Dendritic cell treated with granulocyte-macrophage colony-stimulating factor and Interleukin-4, amounts not matched to agents 40 ng/mL and 50 ng/mL, for 4 days (primary cell): ENCODE data around the gene PTPA.

Source experiments
- H3K27ac Mint-ChIP-seq: one replicate; pipeline ENCODE4 v1.8.0; 2022; ENCODE audit warnings: mild to moderate bottlenecking, mixed read lengths
- H3K27me3 Mint-ChIP-seq: one replicate; pipeline ENCODE4 v1.8.0; 2022; ENCODE audit warnings: mild to moderate bottlenecking, mixed read lengths
- H3K36me3 Mint-ChIP-seq: one replicate; pipeline ENCODE4 v1.8.0; 2022; ENCODE audit warnings: low read depth, mixed read lengths
- H3K4me1 Mint-ChIP-seq: one replicate; pipeline ENCODE4 v1.8.0; 2022; ENCODE audit warnings: low read depth, mixed read lengths
- H3K4me3 Mint-ChIP-seq: one replicate; pipeline ENCODE4 v1.8.0; 2022; ENCODE audit warnings: mild to moderate bottlenecking, moderate library complexity, mixed read lengths
- H3K9me3 Mint-ChIP-seq: one replicate; pipeline ENCODE4 v1.8.0; 2022; ENCODE audit warnings: mixed read lengths
- intact Hi-C: fragments of 100-400 bp; cut with micrococcal nuclease; formaldehyde crosslinking; loops from one replicate; pipeline ENCODE4 v1.15.0; 2022

The PTPA gene

GRCh38 chr9:129173296-129174101 lies 62.3 kb downstream of the PTPA start:
- H3K27ac Mint-ChIP-seq: peak overlapping the region; percentile 91
- peaks cover 49% of the 10 kb centered on the region for H3K4me1 Mint-ChIP-seq
- peaks cover 18% of the 10 kb centered on the region for H3K36me3 Mint-ChIP-seq
- peaks cover 16% of the 10 kb centered on the region for H3K27me3 Mint-ChIP-seq
- H3K9me3 Mint-ChIP-seq: no peaks in the 10 kb centered on the region
- intact Hi-C loops: loop anchor here (10.0 kb wide), 2 partner anchors 241 to 441 kb away; no protein-coding TSS in a partner anchor
- peak overlapping the region; percentile 92 for H3K4me3 Mint-ChIP-seq

GRCh38 chr9:129174102-129174723 lies 63.0 kb downstream of the PTPA start:
- peaks cover 49% of the 10 kb centered on the region for H3K4me1 Mint-ChIP-seq
- peaks cover 23% of the 10 kb centered on the region for H3K27me3 Mint-ChIP-seq
- peak overlapping the region; percentile 91 for H3K27ac Mint-ChIP-seq
- H3K9me3 Mint-ChIP-seq: no peaks in the 10 kb centered on the region
- H3K4me3 Mint-ChIP-seq: peak overlapping the region; percentile 92
- intact Hi-C loops: loop anchor here (10.0 kb wide), 2 partner anchors 241 to 441 kb away; no protein-coding TSS in a partner anchor
- peaks cover 18% of the 10 kb centered on the region for H3K36me3 Mint-ChIP-seq

GRCh38 chr9:129174724-129175514 lies 63.7 kb downstream of the PTPA start:
- H3K4me1 Mint-ChIP-seq: peaks cover 48% of the 10 kb centered on the region
- H3K36me3 Mint-ChIP-seq: peaks cover 18% of the 10 kb centered on the region
- H3K9me3 Mint-ChIP-seq: no peaks in the 10 kb centered on the region
- H3K27me3 Mint-ChIP-seq: peaks cover 23% of the 10 kb centered on the region
- H3K27ac Mint-ChIP-seq: peak overlapping the region; percentile 91
- intact Hi-C loops: loop anchor here (5.0 to 10.0 kb wide), 5 partner anchors 33 to 440 kb away; no protein-coding TSS in a partner anchor
- peak overlapping the region; percentile 92 for H3K4me3 Mint-ChIP-seq

- H3K27me3 Mint-ChIP-seq: peaks cover 25% of the 10 kb centered on the region
These were observed 64.3 kb downstream of the PTPA start for GRCh38 chr9:129175515-129175824.

GRCh38 chr9:129175825-129176633 lies 64.8 kb downstream of the PTPA start:
- H3K36me3 Mint-ChIP-seq: peaks cover 18% of the 10 kb centered on the region
- H3K4me1 Mint-ChIP-seq: peaks cover 37% of the 10 kb centered on the region
- H3K9me3 Mint-ChIP-seq: no peaks in the 10 kb centered on the region
- peak overlapping the region; percentile 91 for H3K27ac Mint-ChIP-seq
- H3K4me3 Mint-ChIP-seq: peak overlapping the region; percentile 92
- intact Hi-C loops: loop anchor here (5.0 to 10.0 kb wide), 5 partner anchors 34 to 439 kb away; no protein-coding TSS in a partner anchor
- H3K27me3 Mint-ChIP-seq: peaks cover 29% of the 10 kb centered on the region

More at GRCh38 chr9:129175515-129175824, 64.3 kb downstream of the PTPA start:
- H3K4me3 Mint-ChIP-seq: peak overlapping the region; percentile 92
- H3K4me1 Mint-ChIP-seq: peaks cover 42% of the 10 kb centered on the region
- H3K27ac Mint-ChIP-seq: peak overlapping the region; percentile 91
- H3K9me3 Mint-ChIP-seq: no peaks in the 10 kb centered on the region
- intact Hi-C loops: loop anchor here (5.0 to 10.0 kb wide), 5 partner anchors 33 to 439 kb away; no protein-coding TSS in a partner anchor
- H3K36me3 Mint-ChIP-seq: peaks cover 18% of the 10 kb centered on the region

- peak overlapping the region; percentile 92 for H3K4me3 Mint-ChIP-seq
- peaks cover 34% of the 10 kb centered on the region for H3K4me1 Mint-ChIP-seq
- H3K27ac Mint-ChIP-seq: peak overlapping the region; percentile 91
- H3K9me3 Mint-ChIP-seq: no peaks in the 10 kb centered on the region
- peaks cover 18% of the 10 kb centered on the region for H3K36me3 Mint-ChIP-seq
- intact Hi-C loops: loop anchor here (5.0 to 10.0 kb wide), 5 partner anchors 35 to 438 kb away; no protein-coding TSS in a partner anchor
- peaks cover 33% of the 10 kb centered on the region for H3K27me3 Mint-ChIP-seq
These were observed 65.7 kb downstream of the PTPA start for GRCh38 chr9:129176701-129177442.

- peak overlapping the region; percentile 99 for H3K4me3 Mint-ChIP-seq
- H3K36me3 Mint-ChIP-seq: peaks cover 18% of the 10 kb centered on the region
- H3K9me3 Mint-ChIP-seq: no peaks in the 10 kb centered on the region
- intact Hi-C loops: loop anchor here (5.0 to 10.0 kb wide), 5 partner anchors 35 to 437 kb away; no protein-coding TSS in a partner anchor
- peaks cover 39% of the 10 kb centered on the region for H3K4me1 Mint-ChIP-seq
- H3K27ac Mint-ChIP-seq: peak overlapping the region; percentile 91
- peaks cover 36% of the 10 kb centered on the region for H3K27me3 Mint-ChIP-seq
These were observed 66.2 kb downstream of the PTPA start for GRCh38 chr9:129177443-129177790.

GRCh38 chr9:129177791-129178567 lies 66.8 kb downstream of the PTPA start, which contains the start of gene IER5L:
TSS of gene IER5L (minus strand) at chr9:129178261. CDS start at chr9:129178052, 209 bp downstream.
- intact Hi-C loops: loop anchor here (5.0 to 10.0 kb wide), 5 partner anchors 36 to 437 kb away; no protein-coding TSS in a partner anchor
- Mint-ChIP-seq H3K4me1 (peaks cover 40% of the 10 kb centered on the region), H3K36me3 (peaks cover 18% of the 10 kb centered on the region), H3K27ac (peak within 1 kb of the TSS; percentile 91), H3K4me3 (peak within 1 kb of the TSS; percentile 99), H3K27me3 (peaks cover 31% of the 10 kb centered on the region), H3K9me3 (no peaks in the 10 kb centered on the region)

- Mint-ChIP-seq H3K36me3 (peaks cover 18% of the 10 kb centered on the region), H3K4me1 (peaks cover 40% of the 10 kb centered on the region), H3K27ac (no peak overlapping the region), H3K4me3 (peak overlapping the region; percentile 13), H3K9me3 (no peaks in the 10 kb centered on the region), H3K27me3 (peaks cover 25% of the 10 kb centered on the region)
- intact Hi-C loops: loop anchor here (5.0 to 10.0 kb wide), 5 partner anchors 36 to 436 kb away; no protein-coding TSS in a partner anchor
These were observed 67.6 kb downstream of the PTPA start for GRCh38 chr9:129178568-129179382.

- Mint-ChIP-seq H3K9me3 (no peaks in the 10 kb centered on the region), H3K27ac (no peak overlapping the region), H3K27me3 (peaks cover 29% of the 10 kb centered on the region), H3K36me3 (peaks cover 18% of the 10 kb centered on the region), H3K4me3 (no peak overlapping the region), H3K4me1 (peaks cover 43% of the 10 kb centered on the region)
- intact Hi-C loops: no loop called here
These were observed 70.0 kb downstream of the PTPA start for GRCh38 chr9:129181246-129181645.

- peaks cover 29% of the 10 kb centered on the region for H3K27me3 Mint-ChIP-seq
- no peak overlapping the region for H3K4me3 Mint-ChIP-seq
- H3K9me3 Mint-ChIP-seq: no peaks in the 10 kb centered on the region
- H3K27ac Mint-ChIP-seq: no peak overlapping the region
- peaks cover 11% of the 10 kb centered on the region for H3K36me3 Mint-ChIP-seq
- peaks cover 46% of the 10 kb centered on the region for H3K4me1 Mint-ChIP-seq
- intact Hi-C loops: no loop called here
These were observed 70.9 kb downstream of the PTPA start for GRCh38 chr9:129182122-129182521.
